HL-60 (cell line): Measurements from ENCODE around the gene COL20A1.

Experiments used
- CTCF ChIP-seq: IDR thresholded peaks from one replicate; pipeline ENCODE4 v1.5.1; 2011; ENCODE audit warnings: low read length, control low read depth, inconsistent platforms; ENCODE audit not compliant: insufficient read depth
- GABPA ChIP-seq: IDR thresholded peaks from 2 replicates; pipeline ENCODE4 v1.6.1; 2012; ENCODE audit warnings: low read depth
- POLR2AphosphoS5 ChIP-seq: IDR thresholded peaks from 2 replicates; pipeline ENCODE4 v1.6.1; 2012; ENCODE audit warnings: low read depth
- REST ChIP-seq: IDR thresholded peaks from 2 replicates; pipeline ENCODE4 v1.6.1; 2012; ENCODE audit warnings: low read depth; ENCODE audit not compliant: insufficient replicate concordance
- SPI1 ChIP-seq: IDR thresholded peaks from 2 replicates; pipeline ENCODE4 v1.6.1; 2012; ENCODE audit warnings: low read depth, mild to moderate bottlenecking, borderline replicate concordance

- TF ChIP-seq POLR2AphosphoS5 (no peak), CTCF (no peak), REST (no peak), GABPA (no peak), SPI1 (no peak)
Measured at GRCh38 chr20:63335711-63336110, 42.7 kb downstream of the COL20A1 start.
